UCSD-AML1 (cell line): ENCODE results near the gene NPAS1.
"Not testable (repeated sequence)": the region's sequence is repeated elsewhere in the genome, so short reads cannot be mapped to it uniquely, and the experiment has no call there.

ENCODE experiments used
- DNase-seq: peaks from one replicate; lab custom pipeline; 2025; ENCODE audit not compliant: unreplicated experiment; lab: John Stamatoyannopoulos, UW

NPAS1 gene

DNA sequence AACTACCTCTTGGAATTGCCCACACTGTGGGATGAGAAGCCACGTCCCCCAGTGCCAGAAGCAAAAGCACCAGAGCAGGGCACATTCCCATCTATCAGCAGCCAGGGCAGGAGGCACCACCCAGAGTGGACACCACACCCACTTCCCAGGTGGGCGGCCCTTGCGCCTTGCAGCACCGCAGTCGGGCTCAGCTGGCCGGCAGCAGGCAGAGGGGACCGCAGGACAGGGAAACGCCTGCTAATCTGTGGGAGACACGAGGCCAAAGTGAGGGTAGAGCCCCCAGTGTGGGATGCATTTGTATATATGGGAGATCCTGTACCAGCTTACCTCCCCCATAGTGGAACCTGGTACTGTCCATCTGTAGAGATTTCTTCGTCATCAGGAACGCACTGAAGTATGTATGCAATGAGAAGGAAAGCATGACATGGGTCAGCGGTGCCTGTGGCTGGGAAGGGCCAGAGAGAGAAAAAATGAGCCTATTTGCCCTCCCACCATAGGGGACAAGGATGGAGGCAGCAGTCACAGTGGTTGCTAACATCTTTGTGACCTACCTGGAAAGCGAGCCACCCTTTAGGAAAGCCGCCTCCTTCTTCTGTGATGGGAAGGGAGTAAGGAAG lies 30.9 kb upstream of the NPAS1 start:
- DNase-seq: no peak

DNA sequence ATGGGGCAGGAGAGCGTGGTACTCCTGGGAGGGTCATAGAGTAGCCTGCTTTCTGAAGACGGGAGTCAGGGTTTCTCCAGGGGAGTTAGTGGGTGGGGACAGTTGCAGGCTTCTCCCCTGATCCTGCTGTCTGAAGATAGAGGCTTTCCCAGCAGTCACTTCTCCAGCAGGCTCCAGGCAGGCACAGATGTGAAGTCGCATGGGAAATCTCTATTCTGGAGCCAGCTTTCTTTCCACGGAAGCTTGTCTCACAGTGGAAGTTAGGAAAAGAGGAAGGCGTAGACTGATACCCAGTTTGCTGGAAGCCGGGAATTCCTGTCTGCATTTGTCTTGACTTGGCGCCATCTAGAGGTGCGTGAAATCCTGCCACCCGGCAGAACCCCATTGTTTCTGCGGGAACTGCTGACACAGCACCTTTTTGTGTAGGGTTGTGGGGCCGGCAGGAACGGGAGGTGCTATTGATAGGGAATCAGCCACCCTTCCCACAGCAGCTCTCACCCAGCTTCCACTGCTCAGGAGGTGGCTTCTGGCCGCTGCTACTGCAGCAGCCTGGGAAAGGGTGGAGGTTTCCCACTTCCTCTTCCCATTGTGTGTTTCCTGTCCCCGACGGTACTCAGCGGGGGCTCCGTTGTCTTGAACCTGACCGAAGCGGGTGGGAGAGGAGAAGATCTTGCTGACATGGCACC lies 28.5 kb upstream of the NPAS1 start:
- DNase-seq: peak; percentile 70

DNA sequence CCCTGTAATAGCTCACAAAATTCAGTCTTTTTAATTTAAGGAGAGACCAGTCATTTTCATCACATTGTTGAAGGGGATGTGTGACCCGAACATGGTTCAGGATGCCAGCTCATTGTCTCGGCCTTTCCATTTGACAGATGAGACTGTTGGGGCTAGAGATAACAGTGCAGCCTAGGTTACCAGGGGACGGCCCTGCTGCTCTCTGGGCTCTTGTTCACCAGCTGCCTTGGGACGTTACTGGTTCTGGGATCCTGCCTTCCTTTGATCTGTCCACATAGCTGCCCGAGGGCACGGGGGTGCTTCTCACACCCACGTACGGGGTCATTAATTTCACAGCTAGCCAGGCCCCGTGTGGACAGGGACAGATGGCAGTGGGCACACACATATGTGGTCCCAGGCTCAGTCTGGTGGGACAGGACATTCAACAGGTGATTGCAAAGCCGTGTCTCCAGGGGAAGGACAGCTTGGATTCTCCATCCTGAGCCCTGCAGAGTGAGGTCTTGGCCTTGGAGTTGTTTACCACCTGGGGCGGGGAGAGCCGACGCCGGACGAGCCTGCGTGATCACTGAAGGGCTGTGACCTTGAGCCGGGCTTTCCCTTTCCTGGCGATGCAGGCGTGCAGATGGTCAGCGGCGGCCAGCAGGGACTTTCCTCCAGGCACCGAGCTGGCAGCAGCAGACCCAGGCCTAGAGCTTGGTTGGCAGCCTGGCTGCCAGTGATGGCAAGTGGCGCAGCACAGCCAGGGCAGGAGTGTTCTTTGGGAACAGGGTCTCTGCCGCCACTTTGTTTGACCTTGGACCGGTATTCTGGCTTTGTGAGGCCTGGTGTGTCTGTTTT lies 26.7 kb upstream of the NPAS1 start:
- DNase-seq: no peak

DNA sequence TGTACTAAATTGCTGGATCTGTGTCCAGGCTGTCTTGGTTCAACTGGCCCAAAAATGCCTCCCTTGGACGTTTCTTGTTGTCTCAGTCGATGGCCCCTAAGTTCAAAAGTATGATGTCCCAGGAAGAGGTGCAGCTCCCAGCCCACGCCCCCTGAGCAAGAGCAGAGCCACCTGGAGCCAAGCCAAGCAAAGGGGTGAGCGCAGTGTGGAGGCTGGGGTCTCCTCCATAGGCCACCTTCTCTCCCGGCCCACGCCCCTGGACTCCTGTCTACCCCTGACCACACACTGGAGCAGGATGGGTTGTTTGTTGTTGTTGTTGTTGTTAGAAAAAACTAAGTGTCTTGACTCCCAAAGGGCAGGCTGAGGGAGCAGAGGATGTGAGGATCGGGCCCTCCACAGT lies 26.0 kb upstream of the NPAS1 start:
- no peak for DNase-seq

DNA sequence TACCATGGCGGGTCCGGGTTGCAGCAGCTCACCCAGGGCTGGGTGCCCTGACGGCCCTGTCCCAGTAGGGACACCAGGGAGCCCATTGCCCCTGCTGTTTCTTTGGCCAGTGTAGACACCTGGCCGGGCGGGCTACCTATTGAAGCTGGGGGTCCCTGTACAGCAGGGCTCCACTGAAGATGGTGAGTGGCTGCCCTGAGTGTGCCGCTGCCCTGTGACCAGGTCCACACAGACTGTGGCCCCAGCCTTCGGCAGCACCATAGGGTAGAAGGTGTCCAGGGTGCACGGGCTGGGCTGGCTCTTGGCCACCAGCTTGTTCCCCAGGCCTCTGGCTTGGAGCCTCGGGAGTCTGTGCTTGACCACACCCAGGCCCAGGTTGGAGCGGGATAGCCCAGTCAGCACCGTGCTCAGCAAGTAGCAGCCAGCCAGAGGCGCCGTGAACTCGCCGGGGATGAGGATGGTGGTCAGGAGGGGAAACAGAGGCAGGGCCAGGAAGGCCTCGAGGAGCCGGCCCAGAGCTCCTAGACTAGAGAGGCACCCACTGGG lies 25.4 kb upstream of the NPAS1 start:
- no peak for DNase-seq

DNA sequence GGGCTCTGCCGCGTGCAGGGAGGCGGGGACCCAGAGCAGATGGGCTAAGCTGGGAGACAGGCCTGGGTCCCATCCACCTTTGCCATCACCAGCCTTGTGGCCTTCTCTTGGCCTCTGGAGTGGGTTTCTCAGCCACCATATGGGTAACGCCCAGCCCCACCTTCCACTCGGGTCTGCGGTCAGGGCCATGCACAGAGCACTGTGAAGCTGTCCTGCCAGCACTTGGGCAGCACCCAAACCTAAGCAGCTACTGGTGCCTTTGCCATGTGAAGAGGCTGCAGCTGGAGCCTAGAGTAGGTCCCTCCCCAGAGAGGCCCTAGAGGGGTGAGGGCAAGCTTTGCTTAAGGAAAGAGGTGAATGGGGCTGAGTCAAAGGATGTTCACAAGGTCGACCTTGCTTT lies 24.1 kb upstream of the NPAS1 start:
- DNase-seq: no peak

DNA sequence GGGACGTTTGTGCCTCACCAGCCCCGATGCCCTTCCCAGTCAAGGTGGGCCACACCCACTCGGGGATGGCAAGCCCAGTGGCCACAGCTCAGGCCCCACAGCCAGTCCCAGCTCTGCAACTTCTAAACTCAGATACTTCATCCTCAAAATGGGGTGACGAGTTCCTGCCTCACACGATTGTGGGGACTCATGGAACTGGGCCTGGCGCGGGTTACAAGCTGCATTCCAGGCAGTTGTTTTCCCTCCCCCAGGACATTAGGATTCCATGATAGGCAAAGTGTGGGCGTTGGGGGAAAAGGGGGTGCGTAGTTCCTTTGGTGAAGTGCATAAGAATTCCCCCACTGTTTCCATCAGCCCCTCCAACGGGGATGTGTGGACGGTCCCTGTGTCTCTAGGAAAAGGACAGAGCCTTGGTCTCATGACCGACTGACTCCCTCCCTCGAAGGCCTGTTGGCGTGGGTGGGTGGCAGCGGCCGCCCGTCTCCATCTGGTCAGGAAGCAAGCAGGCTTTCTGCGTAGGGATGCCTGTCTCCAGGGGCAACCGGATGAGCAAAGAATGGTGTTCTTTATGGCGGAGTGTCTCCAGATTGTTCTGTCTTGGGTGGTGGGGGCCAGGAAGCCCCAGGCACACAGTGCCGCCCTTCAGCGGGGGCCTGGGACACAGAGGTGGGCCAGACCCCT lies 21.1 kb upstream of the NPAS1 start:
- no peak for DNase-seq

DNA sequence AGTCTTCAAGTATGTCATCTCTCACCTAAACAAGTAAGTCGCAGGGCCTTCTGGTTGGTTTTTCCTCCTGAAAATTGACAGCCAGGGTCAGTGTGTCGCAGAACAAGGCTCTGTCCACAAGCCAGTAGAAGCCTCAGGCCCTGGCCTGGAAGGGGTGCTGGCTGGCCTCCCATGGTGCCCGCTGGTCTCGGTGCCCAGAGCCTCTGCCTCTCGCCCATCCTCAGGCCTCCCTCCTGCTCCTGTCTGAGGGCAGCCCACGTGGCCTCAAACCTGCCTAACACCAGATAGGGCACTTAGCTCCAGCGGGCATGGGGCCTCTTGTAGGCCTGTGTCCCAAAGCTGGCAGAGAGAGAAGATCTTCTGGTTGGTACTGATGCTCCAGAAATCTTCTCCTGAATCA lies 20.3 kb upstream of the NPAS1 start:
- DNase-seq: no peak

DNA sequence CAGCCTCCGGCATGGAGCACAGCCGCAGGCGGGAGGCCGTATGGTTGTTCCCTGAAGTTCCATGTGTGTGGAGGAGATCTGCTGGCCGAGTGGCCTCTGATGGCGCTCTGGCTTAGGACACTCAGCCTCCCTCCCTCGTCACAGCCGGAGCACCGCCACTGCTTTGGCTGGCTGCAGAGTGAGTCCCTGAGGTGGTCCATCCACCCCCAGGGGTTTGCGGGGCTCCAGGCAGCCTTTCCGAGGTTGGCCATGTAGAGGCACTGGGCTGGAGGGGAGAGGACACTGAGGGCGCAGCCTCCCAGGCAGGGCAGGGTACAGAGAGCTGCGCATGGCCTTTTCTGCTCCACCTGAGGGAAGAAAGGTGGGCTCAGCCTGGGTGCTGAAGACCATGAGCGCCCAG lies 19.8 kb upstream of the NPAS1 start:
- DNase-seq: no peak

GRCh38 chr19:47000373-47000772 lies 19.3 kb upstream of the NPAS1 start:
- DNase-seq: no peak

GRCh38 chr19:47001584-47001983 lies 18.1 kb upstream of the NPAS1 start:
- no peak for DNase-seq

DNA sequence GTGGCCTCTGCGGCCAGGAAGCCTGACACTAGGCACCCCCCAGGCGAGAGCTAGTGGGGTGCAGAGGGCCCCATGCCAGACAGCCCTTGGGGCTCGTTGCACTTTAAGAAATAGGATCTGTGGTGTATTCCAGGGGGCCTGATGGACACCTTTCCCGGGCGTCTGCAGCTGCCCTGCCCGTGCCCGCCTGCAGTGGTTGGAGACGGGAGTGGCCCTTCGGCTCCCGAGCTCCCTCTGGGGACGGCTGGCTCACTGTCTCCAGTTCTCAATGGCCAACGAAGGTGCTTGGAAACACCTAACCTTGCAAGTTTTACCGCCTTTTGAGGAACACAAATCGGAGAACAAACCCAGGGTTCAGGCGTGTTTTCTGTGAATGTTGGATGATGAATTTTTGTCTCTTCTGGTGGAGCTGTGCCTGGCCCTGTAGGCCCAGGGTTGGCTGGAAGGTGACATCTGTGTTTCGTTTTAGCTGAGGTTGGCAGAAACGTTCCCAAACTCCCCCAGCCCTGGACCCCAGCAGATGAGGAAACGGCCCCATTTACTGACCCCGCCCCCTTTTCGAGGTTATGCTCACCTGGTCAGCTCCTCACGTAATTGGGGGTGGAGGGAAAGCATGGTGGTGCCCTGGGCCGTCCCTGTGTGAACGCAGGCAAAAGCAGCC lies 17.4 kb upstream of the NPAS1 start:
- DNase-seq: no peak

DNA sequence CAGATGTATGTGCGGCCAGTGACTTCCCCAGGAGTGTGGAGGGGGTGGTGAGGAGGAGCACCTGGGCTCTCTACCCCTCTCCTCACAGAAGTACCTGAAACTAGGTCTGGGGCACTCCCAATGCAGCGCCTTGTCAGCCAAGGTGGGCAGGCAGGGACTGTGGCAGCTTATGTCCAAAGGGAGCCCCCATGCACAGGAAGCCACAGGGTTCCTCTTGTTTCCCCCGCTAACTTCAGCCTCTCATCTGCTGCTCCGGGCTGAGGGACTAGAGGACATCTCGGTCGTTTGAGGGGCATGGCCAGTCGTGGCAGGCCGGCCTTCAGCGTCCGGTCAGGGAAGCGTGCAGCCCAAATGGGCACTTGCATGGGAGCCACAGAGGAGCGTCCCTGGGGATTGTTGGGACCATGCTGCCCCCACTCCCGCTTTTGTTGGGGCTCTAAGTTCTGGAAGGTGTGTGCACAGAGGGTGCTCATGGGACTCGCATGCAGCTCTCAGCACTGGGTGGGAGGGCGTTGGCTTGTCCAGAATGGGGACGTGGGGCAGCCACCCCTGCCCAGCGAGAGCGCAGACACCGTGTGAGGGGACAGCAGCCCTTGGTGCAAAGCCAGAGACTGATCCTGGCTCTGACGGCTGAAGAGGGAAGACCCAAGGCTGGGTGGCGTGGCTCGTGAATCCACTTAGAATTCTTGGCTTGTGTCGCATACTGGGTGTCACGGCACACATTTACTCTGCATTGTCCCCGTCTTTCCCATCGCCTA lies 16.6 kb upstream of the NPAS1 start:
- DNase-seq: no peak

- DNase-seq: no peak
Measured at GRCh38 chr19:47003611-47004465, 15.8 kb upstream of the NPAS1 start.

- DNase-seq: no peak
Measured at GRCh38 chr19:47005164-47005641, 14.4 kb upstream of the NPAS1 start.

DNA sequence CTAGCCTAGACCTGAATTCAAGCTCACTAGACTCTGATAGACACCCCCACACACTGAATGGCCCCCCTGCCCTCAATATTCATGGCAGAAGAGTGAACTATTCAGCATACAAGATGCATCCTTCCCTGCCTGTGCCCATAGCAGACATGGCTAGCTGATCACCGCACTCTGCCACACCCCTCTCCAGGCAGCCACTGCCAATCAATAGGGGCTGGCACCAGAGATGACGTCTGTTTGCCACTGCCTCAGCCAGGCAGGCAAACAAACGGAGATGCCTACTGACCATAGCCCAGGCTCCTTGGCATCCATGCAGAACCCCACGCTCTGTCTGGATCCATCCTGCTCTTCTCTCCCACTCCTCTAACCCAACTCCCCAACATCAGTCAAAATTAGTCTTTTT lies 13.8 kb upstream of the NPAS1 start:
- DNase-seq: no peak

DNA sequence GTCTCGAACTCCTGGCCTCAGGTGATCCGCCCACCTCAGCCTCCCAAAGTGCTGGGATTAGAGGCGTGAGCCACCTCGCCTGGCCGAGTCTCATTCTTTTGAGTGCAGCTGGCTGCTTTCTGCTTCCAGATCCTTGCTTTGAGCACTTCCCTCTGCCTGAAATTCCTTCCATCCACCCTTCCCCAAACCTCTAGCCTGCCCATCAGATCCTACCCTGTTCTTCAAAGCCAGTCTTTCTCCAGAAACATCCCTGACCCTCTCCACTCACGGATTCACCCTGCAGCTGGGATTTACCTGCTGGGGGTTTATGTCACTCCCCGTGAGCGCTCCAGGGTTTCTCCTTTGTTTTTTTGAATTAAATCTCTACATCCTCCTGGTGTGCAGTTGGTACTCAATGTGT lies 13.1 kb upstream of the NPAS1 start:
- no peak for DNase-seq

GRCh38 chr19:47010549-47010948 lies 9.1 kb upstream of the NPAS1 start:
- DNase-seq: not testable (repeated sequence)

GRCh38 chr19:47012617-47013016 lies 7.0 kb upstream of the NPAS1 start:
- no peak for DNase-seq
